ENCODE results near the gene SPATA33. TPM values are rescaled to one million over a fixed set of nuclear protein-coding genes. Genes with fewer than 3 reads are reported as not detected.

SPATA33 gene
- total RNA-seq, 1 experiment from 2014 or later, result 12.0 TPM

DNA sequence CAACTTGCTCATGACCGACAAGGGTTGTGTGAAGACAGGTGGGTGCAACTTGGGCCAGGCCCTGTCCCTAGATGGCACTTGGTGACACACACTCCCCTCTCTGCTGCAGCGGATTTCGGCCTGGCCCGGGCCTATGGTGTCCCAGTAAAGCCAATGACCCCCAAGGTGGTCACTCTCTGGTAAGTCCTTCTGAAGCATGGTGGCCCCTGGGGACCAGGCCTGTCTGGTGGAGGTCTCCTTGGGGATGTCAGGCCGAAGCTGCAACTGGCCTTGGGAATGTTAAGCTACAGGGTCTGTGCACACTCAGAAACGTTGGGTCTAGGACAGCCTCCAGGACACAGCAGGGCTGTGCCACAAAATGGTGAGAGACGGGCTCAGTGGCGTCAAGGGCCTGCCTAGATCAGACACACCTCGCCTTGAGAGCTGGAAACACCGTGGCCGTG is 35.7 kb downstream of the SPATA33 start (continued):
- no peak for TF ChIP-seq E2F4 (CRISPR knock-in tag; IDR thresholded peaks at IDR 0.05; ENCODE audit: borderline replicate concordance, low read depth)
- TF ChIP-seq, protein P1, sequence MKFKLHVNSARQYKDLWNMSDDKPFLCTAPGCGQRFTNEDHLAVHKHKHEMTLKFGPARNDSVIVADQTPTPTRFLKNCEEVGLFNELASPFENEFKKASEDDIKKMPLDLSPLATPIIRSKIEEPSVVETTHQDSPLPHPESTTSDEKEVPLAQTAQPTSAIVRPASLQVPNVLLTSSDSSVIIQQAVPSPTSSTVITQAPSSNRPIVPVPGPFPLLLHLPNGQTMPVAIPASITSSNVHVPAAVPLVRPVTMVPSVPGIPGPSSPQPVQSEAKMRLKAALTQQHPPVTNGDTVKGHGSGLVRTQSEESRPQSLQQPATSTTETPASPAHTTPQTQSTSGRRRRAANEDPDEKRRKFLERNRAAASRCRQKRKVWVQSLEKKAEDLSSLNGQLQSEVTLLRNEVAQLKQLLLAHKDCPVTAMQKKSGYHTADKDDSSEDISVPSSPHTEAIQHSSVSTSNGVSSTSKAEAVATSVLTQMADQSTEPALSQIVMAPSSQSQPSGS (CRISPR knock-in tag; IDR thresholded peaks at IDR 0.05; ENCODE audit: borderline replicate concordance, low read depth), result no peak
- TF ChIP-seq, protein P2, sequence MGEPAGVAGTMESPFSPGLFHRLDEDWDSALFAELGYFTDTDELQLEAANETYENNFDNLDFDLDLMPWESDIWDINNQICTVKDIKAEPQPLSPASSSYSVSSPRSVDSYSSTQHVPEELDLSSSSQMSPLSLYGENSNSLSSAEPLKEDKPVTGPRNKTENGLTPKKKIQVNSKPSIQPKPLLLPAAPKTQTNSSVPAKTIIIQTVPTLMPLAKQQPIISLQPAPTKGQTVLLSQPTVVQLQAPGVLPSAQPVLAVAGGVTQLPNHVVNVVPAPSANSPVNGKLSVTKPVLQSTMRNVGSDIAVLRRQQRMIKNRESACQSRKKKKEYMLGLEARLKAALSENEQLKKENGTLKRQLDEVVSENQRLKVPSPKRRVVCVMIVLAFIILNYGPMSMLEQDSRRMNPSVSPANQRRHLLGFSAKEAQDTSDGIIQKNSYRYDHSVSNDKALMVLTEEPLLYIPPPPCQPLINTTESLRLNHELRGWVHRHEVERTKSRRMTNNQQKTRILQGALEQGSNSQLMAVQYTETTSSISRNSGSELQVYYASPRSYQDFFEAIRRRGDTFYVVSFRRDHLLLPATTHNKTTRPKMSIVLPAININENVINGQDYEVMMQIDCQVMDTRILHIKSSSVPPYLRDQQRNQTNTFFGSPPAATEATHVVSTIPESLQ (CRISPR knock-in tag; IDR thresholded peaks at IDR 0.05), result no peak
- no peak for TF ChIP-seq ZNF532 (CRISPR knock-in tag; IDR thresholded peaks at IDR 0.05; ENCODE audit: borderline replicate concordance)
- TF ChIP-seq FOXJ3 (CRISPR knock-in tag; IDR thresholded peaks at IDR 0.05; ENCODE audit: borderline replicate concordance), result no peak
- no peak for TF ChIP-seq SOX15 (CRISPR knock-in tag; IDR thresholded peaks at IDR 0.05)
- TF ChIP-seq ELF4 (CRISPR knock-in tag; IDR thresholded peaks at IDR 0.05; ENCODE audit: low read depth), result no peak
- TF ChIP-seq CDX4 (CRISPR knock-in tag; IDR thresholded peaks at IDR 0.05; ENCODE audit: borderline replicate concordance), result no peak

DNA sequence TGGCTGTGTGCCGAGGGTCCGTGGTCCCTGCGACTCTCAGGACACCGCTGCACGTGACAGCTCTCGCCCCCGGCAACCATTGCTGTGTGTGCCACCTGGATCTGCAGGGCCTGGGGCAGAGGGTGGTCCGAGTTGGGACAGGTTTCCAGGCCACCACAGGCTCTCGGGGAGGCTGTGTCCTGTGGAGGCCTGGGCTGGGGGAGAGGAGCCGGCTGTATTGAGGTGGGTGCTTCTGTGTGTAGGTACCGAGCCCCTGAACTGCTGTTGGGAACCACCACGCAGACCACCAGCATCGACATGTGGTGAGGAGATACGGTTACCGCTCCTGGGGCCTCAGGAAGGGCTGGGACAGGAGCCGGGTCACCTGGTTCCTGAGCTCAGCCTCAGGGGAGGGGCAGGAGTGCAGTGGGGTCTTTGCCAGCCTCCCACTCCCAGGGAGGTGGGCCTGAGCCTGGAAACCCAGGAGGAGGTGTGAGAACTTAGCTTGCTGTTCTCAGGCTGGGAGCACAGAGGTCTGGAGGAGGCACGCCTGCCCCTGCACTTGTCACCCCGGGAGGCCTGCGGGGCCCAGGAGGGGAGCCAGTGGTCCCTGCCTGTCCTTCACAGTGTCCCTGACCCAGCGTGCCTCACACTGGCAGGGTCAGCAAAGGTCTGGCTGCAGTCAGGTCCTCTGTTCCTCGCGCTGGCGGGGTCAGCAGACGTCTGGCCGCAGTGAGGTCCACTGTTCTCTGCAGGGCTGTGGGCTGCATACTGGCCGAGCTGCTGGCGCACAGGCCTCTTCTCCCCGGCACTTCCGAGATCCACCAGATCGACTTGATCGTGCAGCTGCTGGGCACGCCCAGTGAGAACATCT is 36.5 kb downstream of the SPATA33 start:
- no peak overlapping the region for H3K4me3 Mint-ChIP-seq
- CTCF ChIA-PET, result no interaction called here
- no peak overlapping the region for H3K27ac Mint-ChIP-seq
- POLR2A ChIA-PET, result no interaction called here
- H3K9me3 Mint-ChIP-seq, result no peaks in the 10 kb centered on the region
- DNase-seq (ENCODE audit: low spot score) (no peak), ATAC-seq (no peak)
- peaks cover 35% of the 10 kb centered on the region for H3K36me3 Mint-ChIP-seq
- no peaks in the 10 kb centered on the region for H3K27me3 Mint-ChIP-seq (ENCODE audit: low read depth)
- H3K4me1 Mint-ChIP-seq, result no peaks in the 10 kb centered on the region
- TF ChIP-seq ZNF219 (CRISPR knock-in tag; IDR thresholded peaks at IDR 0.05; ENCODE audit: borderline replicate concordance) (no peak), ATF3 (CRISPR knock-in tag; conservative IDR thresholded peaks at IDR 0.05) (no peak), ZNF121 (CRISPR knock-in tag; IDR thresholded peaks at IDR 0.05) (no peak), ZMAT4 (CRISPR knock-in tag; IDR thresholded peaks at IDR 0.05) (no peak), CREM (CRISPR knock-in tag; IDR thresholded peaks at IDR 0.05) (no peak), PRDM15 (CRISPR knock-in tag; IDR thresholded peaks at IDR 0.05) (no peak)
- TF ChIP-seq, protein P3, sequence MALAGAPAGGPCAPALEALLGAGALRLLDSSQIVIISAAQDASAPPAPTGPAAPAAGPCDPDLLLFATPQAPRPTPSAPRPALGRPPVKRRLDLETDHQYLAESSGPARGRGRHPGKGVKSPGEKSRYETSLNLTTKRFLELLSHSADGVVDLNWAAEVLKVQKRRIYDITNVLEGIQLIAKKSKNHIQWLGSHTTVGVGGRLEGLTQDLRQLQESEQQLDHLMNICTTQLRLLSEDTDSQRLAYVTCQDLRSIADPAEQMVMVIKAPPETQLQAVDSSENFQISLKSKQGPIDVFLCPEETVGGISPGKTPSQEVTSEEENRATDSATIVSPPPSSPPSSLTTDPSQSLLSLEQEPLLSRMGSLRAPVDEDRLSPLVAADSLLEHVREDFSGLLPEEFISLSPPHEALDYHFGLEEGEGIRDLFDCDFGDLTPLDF (CRISPR knock-in tag; IDR thresholded peaks at IDR 0.05), result no peak
- TF ChIP-seq, protein P4, sequence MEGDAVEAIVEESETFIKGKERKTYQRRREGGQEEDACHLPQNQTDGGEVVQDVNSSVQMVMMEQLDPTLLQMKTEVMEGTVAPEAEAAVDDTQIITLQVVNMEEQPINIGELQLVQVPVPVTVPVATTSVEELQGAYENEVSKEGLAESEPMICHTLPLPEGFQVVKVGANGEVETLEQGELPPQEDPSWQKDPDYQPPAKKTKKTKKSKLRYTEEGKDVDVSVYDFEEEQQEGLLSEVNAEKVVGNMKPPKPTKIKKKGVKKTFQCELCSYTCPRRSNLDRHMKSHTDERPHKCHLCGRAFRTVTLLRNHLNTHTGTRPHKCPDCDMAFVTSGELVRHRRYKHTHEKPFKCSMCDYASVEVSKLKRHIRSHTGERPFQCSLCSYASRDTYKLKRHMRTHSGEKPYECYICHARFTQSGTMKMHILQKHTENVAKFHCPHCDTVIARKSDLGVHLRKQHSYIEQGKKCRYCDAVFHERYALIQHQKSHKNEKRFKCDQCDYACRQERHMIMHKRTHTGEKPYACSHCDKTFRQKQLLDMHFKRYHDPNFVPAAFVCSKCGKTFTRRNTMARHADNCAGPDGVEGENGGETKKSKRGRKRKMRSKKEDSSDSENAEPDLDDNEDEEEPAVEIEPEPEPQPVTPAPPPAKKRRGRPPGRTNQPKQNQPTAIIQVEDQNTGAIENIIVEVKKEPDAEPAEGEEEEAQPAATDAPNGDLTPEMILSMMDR (IDR thresholded peaks at IDR 0.05), result no peak

All from WTC11 (cell line).